Heart right ventricle (tissue), 16 donors: ENCODE data around the gene PSTPIP2. TPM values are rescaled to one million over a fixed set of nuclear protein-coding genes. Genes with fewer than 3 reads are reported as not detected.

Experiments
- ATAC-seq, 8 donors: fragments of 200-7000 bp; cut with Tn5 transposase; one replicate each; pipeline ENCODE4 v1.9.1; 2020; ENCODE audit warnings: mild to moderate bottlenecking in 8 of 8, moderate library complexity in 8 of 8, moderate number of reproducible peaks in 1 of 8
- DNase-seq, 2 donors: peaks; one replicate each; pipeline ENCODE4 v3.0.0-alpha.2; 2020
- H3K27ac ChIP-seq, 10 donors: fragments of 200-600 bp; sonication (generic) in 2 of 10; one replicate each; pipeline versions ENCODE4 v1.5.0 to v1.8.0; 2020 to 2022; ENCODE audit warnings: mild to moderate bottlenecking in 3 of 10
- H3K27me3 ChIP-seq, 7 donors: fragments of 200-600 bp; one replicate each; pipeline ENCODE4 v1.8.0; 2021 to 2022; ENCODE audit warnings: mild to moderate bottlenecking in 2 of 7
- H3K36me3 ChIP-seq, 9 donors: fragments of 200-600 bp; sonication (generic) in 1 of 9; one replicate each; pipeline versions ENCODE4 v1.5.0 to v1.8.0; 2020 to 2022; ENCODE audit warnings: mild to moderate bottlenecking in 2 of 9
- H3K4me1 ChIP-seq, 9 donors: fragments of 200-600 bp; sonication (generic) in 1 of 9; one replicate each; pipeline versions ENCODE4 v1.5.0 to v1.8.0; 2020 to 2022; ENCODE audit warnings: mild to moderate bottlenecking in 4 of 9
- H3K4me3 ChIP-seq, 10 donors: fragments of 200-600 bp; sonication (generic) in 2 of 10; one replicate each; pipeline versions ENCODE4 v1.5.0 to v1.8.0; 2020 to 2022; ENCODE audit warnings: mild to moderate bottlenecking in 7 of 10, moderate library complexity in 2 of 10
- H3K9me3 ChIP-seq, 11 donors: fragments of 200-600 bp in 10 of 11; sonication (generic) in 2 of 11; one replicate each; pipeline versions ENCODE4 v1.5.0 to v1.8.0; 2013 to 2022; ENCODE audit warnings: mild to moderate bottlenecking in 2 of 11, control low read depth in 1 of 11, moderate library complexity in 1 of 11
- WGBS, 2 donors: extraction: QIAGEN DNeasy Blood & Tissue Kit; methylation state at CpG; one replicate each; pipeline ENCODE4 v1.1.7; 2013; ENCODE audit warnings: inconsistent platforms in 1 of 2; 5-methylcytosine and 5-hydroxymethylcytosine counted together
- intact Hi-C, 10 donors: fragments of 100-400 bp; cut with DNase I; formaldehyde crosslinking; loops; one replicate each; pipeline versions ENCODE4 v1.11.1 to v1.14.2; 2022
- polyA plus RNA-seq, 2 donors: library from polyadenylated mRNA; stranded (reverse); fragments of 200-250 nt; gene quantifications; one replicate each; pipeline ENCODE4 v1.2.3, GENCODE V29; 2013
- total RNA-seq, 10 donors: library from RNA; stranded (reverse); fragmentation: NEBNext Ultra II Directional in 3 of 10; extraction: Animal tissue kit (Norgen Biotek cat#: 25700) in 3 of 10; gene quantifications; one replicate each; pipeline versions ENCODE4 v1.2.1 to v1.2.4, GENCODE V29; 2021 to 2023
- TF ChIP-seq, protein P1 (sequence below), 9 donors: fragments of 200-600 bp; sonication (generic) in 2 of 9; IDR thresholded peaks; one replicate each; pipeline versions ENCODE4 v1.5.0 to v1.8.0; 2021 to 2022; ENCODE audit warnings: antibody characterized with exemption in 9 of 9, mild to moderate bottlenecking in 5 of 9, moderate library complexity in 1 of 9
- donor health status: Arrhythmogenic right ventricular cardiomyopathy.
- donor health status: ischemic (EF 13 %, LVEDD 7.1; RV severe dilation, severe dysfunction).
- donor health status: healthy with polysubstance abuse.
- donor health status: DM: no; HTN: yes; CAD: no.
- donor health status: DM: no; HTN: no; CAD: no.
- donor health status: ischemic (EF 25% LVEDD 6.9; RV normal size, moderate dysfunction).
- donor health status: ischemic (EF 25% LVEDD 5.7; RV mildly dilated, moderate dysfunction).
- donor health status: healthy.
- donor health status: DM: yes; HTN: yes; CAD: no.
- donor health status: Ischemic cardiomyopathy.
- donor health status: ischemic (EF 35%, LVEDD 5.7; RV mildly dilated, moderate dysfunction).
- donor health status: nonischemic (EF 11% LVEDD 7.7; RV severe dilation, severe dysfunction).
- donor health status: DM: yes; HTN: yes; CAD: no.
- donor health status: PGD.
- donor health status: ischemic (EF 29% LVEDD 5.4; RV normal size, mild dysfunction).
- donor health status: nonischemic (EF 23%, LVEDD 6.1; RV moderate dilation, normal function).

The PSTPIP2 gene
- total and polyA plus RNA-seq, 12 donors: 0.49 to 6.7 (median 2.2) TPM

DNA sequence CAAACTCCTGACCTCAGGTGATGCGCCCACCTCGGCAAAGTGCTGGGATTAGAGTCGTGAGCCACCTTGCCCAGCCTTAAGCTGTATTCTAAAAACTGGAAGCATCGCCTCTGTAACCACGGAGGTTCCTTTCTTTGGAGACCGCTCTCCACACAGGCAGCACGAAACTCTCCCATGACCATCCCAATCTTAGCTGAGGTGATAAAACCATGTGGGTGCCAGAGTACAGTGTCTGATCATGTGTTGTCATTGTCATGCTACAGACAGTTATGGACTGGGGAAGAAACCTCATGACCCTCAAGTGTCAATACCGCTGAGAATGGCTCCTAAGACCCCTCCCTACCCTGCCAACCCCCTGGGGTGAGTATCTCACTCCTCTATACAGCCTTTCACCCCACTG lies 63.5 kb downstream of the PSTPIP2 start:
- TF ChIP-seq, protein P1, sequence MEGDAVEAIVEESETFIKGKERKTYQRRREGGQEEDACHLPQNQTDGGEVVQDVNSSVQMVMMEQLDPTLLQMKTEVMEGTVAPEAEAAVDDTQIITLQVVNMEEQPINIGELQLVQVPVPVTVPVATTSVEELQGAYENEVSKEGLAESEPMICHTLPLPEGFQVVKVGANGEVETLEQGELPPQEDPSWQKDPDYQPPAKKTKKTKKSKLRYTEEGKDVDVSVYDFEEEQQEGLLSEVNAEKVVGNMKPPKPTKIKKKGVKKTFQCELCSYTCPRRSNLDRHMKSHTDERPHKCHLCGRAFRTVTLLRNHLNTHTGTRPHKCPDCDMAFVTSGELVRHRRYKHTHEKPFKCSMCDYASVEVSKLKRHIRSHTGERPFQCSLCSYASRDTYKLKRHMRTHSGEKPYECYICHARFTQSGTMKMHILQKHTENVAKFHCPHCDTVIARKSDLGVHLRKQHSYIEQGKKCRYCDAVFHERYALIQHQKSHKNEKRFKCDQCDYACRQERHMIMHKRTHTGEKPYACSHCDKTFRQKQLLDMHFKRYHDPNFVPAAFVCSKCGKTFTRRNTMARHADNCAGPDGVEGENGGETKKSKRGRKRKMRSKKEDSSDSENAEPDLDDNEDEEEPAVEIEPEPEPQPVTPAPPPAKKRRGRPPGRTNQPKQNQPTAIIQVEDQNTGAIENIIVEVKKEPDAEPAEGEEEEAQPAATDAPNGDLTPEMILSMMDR (IDR thresholded peaks at IDR 0.05): no peak
- ATAC-seq (no peak), DNase-seq (no peak)
- intact Hi-C loops: no loop called here
- H3K4me1 ChIP-seq: peaks cover 0 to 36% (median 0%) of the 10 kb centered on the region in 9 donors
- H3K27me3 ChIP-seq: no peaks in the 10 kb centered on the region
- H3K36me3 ChIP-seq: peaks cover 0 to 11% (median 0%) of the 10 kb centered on the region in 9 donors
- peak overlapping the region in 1 of 10 donors; percentile 87 for H3K27ac ChIP-seq
- 91 to 94% methylated on average over 8 of the region's 8 CpGs for WGBS, 2 donors
- no peaks in the 10 kb centered on the region for H3K9me3 ChIP-seq
- H3K4me3 ChIP-seq: no peak overlapping the region

DNA sequence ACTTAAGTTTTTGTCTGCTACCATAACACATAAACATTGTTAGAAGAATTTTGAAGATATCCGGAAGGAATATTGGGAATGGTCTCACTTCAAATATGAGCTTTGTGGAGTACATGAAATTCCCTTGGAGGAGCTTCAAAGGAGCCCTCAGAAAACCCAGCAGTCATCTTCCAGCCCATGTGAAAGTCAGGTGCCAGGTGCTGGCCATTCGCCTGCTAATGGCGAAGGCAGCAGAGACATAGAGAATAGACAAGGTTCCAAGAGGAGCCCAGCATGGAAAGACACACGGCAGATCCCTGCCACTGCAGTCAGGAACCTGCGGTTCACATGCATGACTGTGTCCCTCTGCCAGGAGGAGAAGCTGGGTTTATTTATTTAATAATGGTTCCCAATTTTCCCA lies 64.9 kb downstream of the PSTPIP2 start:
- Histone ChIP-seq H3K4me1 (peaks cover 0 to 31% (median 0%) of the 10 kb centered on the region in 9 donors), H3K36me3 (peaks cover 0 to 11% (median 0%) of the 10 kb centered on the region in 9 donors), H3K4me3 (no peak overlapping the region), H3K27ac (no peak overlapping the region), H3K27me3 (no peaks in the 10 kb centered on the region), H3K9me3 (peaks cover 0 to 7% (median 0%) of the 10 kb centered on the region in 11 donors)
- DNase-seq (no peak), ATAC-seq (no peak)
- TF ChIP-seq, protein P1 (IDR thresholded peaks at IDR 0.05): no peak
- 95 to 96% methylated on average over 5 of the region's 5 CpGs for WGBS, 2 donors
- intact Hi-C loops: no loop called here

DNA sequence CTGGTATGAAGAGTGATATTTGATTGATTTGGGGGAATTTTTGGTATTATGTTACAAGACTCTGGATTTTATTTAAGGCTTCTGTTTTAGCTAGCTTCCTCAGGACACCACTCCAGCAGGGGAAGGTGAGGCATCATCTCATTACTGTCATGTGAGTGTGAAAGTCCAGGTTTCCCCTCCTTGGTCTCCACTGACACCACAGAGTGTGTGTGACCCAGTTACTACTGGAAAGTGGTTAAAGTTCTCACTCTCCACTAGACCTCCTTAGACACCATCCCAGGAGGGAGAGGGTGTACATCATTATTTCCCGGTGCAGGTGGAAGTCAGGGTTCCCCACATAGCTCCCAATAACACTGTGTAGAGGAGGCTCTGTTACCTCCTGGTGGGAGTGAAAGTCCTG lies 69.1 kb downstream of the PSTPIP2 start:
- DNase-seq: no peak
- no peak for ATAC-seq
- peaks cover 0 to 18% (median 0%) of the 10 kb centered on the region in 9 donors for H3K4me1 ChIP-seq
- intact Hi-C loops: no loop called here
- TF ChIP-seq, protein P1 (IDR thresholded peaks at IDR 0.05): no peak
- H3K36me3 ChIP-seq: peaks cover 0 to 6% (median 0%) of the 10 kb centered on the region in 9 donors
- no peak overlapping the region for H3K27ac ChIP-seq
- H3K9me3 ChIP-seq: peaks cover 0 to 15% (median 0%) of the 10 kb centered on the region in 11 donors
- no peaks in the 10 kb centered on the region for H3K27me3 ChIP-seq
- 98 to 100% methylated on average over 1 of the region's 1 CpG for WGBS, 2 donors
- H3K4me3 ChIP-seq: no peak overlapping the region

DNA sequence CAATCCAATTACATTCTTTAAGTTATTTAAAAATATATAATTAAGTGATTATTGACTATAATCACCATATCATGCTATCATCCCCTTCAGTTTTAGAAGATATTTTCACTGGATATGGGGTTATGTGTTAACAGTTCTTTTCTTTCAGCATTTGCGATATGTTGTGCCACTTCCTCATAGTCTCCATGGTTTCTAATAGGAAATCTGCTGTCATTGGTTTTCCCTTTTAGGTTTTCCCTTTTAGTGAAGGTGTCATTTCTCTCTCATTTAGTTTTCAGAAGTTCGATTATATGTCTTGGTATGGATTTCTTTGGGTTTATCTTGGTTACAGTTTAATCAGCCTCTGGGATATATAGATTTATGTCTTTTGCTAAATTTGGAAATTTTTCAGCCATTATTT lies 70.2 kb downstream of the PSTPIP2 start:
- no peak for DNase-seq
- no peak for ATAC-seq
- H3K27ac ChIP-seq: no peak overlapping the region
- TF ChIP-seq, protein P1 (IDR thresholded peaks at IDR 0.05): no peak
- WGBS, 2 donors: 92 to 94% methylated on average over 2 of the region's 2 CpGs
- no peaks in the 10 kb centered on the region for H3K36me3 ChIP-seq
- peaks cover 0 to 15% (median 0%) of the 10 kb centered on the region in 11 donors for H3K9me3 ChIP-seq
- peaks cover 0 to 21% (median 0%) of the 10 kb centered on the region in 9 donors for H3K4me1 ChIP-seq
- H3K4me3 ChIP-seq: no peak overlapping the region
- no peaks in the 10 kb centered on the region for H3K27me3 ChIP-seq
- intact Hi-C loops: no loop called here
